Heart right ventricle (tissue), 16 donors: ENCODE results near the gene PAFAH2. TPM values are rescaled to one million over a fixed set of nuclear protein-coding genes. Genes with fewer than 3 reads are reported as not detected.

Experiments
- ATAC-seq, 8 donors: fragments of 200-7000 bp; cut with Tn5 transposase; one replicate each; pipeline ENCODE4 v1.9.1; 2020; ENCODE audit warnings: mild to moderate bottlenecking in 8 of 8, moderate library complexity in 8 of 8, moderate number of reproducible peaks in 1 of 8
- DNase-seq, 2 donors: peaks; one replicate each; pipeline ENCODE4 v3.0.0-alpha.2; 2020
- H3K27ac ChIP-seq, 10 donors: fragments of 200-600 bp; sonication (generic) in 2 of 10; one replicate each; pipeline versions ENCODE4 v1.5.0 to v1.8.0; 2020 to 2022; ENCODE audit warnings: mild to moderate bottlenecking in 3 of 10
- H3K27me3 ChIP-seq, 7 donors: fragments of 200-600 bp; one replicate each; pipeline ENCODE4 v1.8.0; 2021 to 2022; ENCODE audit warnings: mild to moderate bottlenecking in 2 of 7
- H3K36me3 ChIP-seq, 9 donors: fragments of 200-600 bp; sonication (generic) in 1 of 9; one replicate each; pipeline versions ENCODE4 v1.5.0 to v1.8.0; 2020 to 2022; ENCODE audit warnings: mild to moderate bottlenecking in 2 of 9
- H3K4me1 ChIP-seq, 9 donors: fragments of 200-600 bp; sonication (generic) in 1 of 9; one replicate each; pipeline versions ENCODE4 v1.5.0 to v1.8.0; 2020 to 2022; ENCODE audit warnings: mild to moderate bottlenecking in 4 of 9
- H3K4me3 ChIP-seq, 10 donors: fragments of 200-600 bp; sonication (generic) in 2 of 10; one replicate each; pipeline versions ENCODE4 v1.5.0 to v1.8.0; 2020 to 2022; ENCODE audit warnings: mild to moderate bottlenecking in 7 of 10, moderate library complexity in 2 of 10
- H3K9me3 ChIP-seq, 11 donors: fragments of 200-600 bp in 10 of 11; sonication (generic) in 2 of 11; one replicate each; pipeline versions ENCODE4 v1.5.0 to v1.8.0; 2013 to 2022; ENCODE audit warnings: mild to moderate bottlenecking in 2 of 11, control low read depth in 1 of 11, moderate library complexity in 1 of 11
- WGBS, 2 donors: extraction: QIAGEN DNeasy Blood & Tissue Kit; methylation state at CpG; one replicate each; pipeline ENCODE4 v1.1.7; 2013; ENCODE audit warnings: inconsistent platforms in 1 of 2; 5-methylcytosine and 5-hydroxymethylcytosine counted together
- intact Hi-C, 10 donors: fragments of 100-400 bp; cut with DNase I; formaldehyde crosslinking; loops; one replicate each; pipeline versions ENCODE4 v1.11.1 to v1.14.2; 2022
- long read RNA-seq, 3 donors: library from polyadenylated mRNA; unstranded; transcript quantifications; one replicate each; pipeline ENCODE4 v2.0.0, GENCODE V29; 2020 to 2021
- polyA plus RNA-seq, 2 donors: library from polyadenylated mRNA; stranded (reverse); fragments of 200-250 nt; gene quantifications; one replicate each; pipeline ENCODE4 v1.2.3, GENCODE V29; 2013
- total RNA-seq, 10 donors: library from RNA; stranded (reverse); fragmentation: NEBNext Ultra II Directional in 3 of 10; extraction: Animal tissue kit (Norgen Biotek cat#: 25700) in 3 of 10; gene quantifications; one replicate each; pipeline versions ENCODE4 v1.2.1 to v1.2.4, GENCODE V29; 2021 to 2023
- TF ChIP-seq, protein P1 (sequence below), 9 donors: fragments of 200-600 bp; sonication (generic) in 2 of 9; IDR thresholded peaks; one replicate each; pipeline versions ENCODE4 v1.5.0 to v1.8.0; 2021 to 2022; ENCODE audit warnings: antibody characterized with exemption in 9 of 9, mild to moderate bottlenecking in 5 of 9, moderate library complexity in 1 of 9
- donor health status: Arrhythmogenic right ventricular cardiomyopathy.
- donor health status: ischemic (EF 13 %, LVEDD 7.1; RV severe dilation, severe dysfunction).
- donor health status: healthy with polysubstance abuse.
- donor health status: DM: no; HTN: yes; CAD: no.
- donor health status: DM: no; HTN: no; CAD: no.
- donor health status: ischemic (EF 25% LVEDD 6.9; RV normal size, moderate dysfunction).
- donor health status: ischemic (EF 25% LVEDD 5.7; RV mildly dilated, moderate dysfunction).
- donor health status: healthy.
- donor health status: DM: yes; HTN: yes; CAD: no.
- donor health status: Ischemic cardiomyopathy.
- donor health status: ischemic (EF 35%, LVEDD 5.7; RV mildly dilated, moderate dysfunction).
- donor health status: nonischemic (EF 11% LVEDD 7.7; RV severe dilation, severe dysfunction).
- donor health status: DM: yes; HTN: yes; CAD: no.
- donor health status: PGD.
- donor health status: ischemic (EF 29% LVEDD 5.4; RV normal size, mild dysfunction).
- donor health status: nonischemic (EF 23%, LVEDD 6.1; RV moderate dilation, normal function).

Gene PAFAH2
- total RNA-seq (10 to 100 TPM in 6 of 10 donors, 1 to 10 TPM in 4; 7.5 to 19.3 (median 12.4) TPM), polyA plus RNA-seq (1 to 10 TPM; 3.4 to 7.1 TPM)
- long read RNA-seq, donor 1, partial matches to known transcripts, result 1 of 7 reads
- long read RNA-seq, donor 1, other reads (novel, unspliced or antisense), result 2 of 7 reads
- long read RNA-seq, donor 2, transcript PAFAH2-201 (11 exons, 3,581 nt), result major isoform, 9 of 21 reads
- long read RNA-seq, donor 2, partial matches to known transcripts, result 4 of 21 reads
- long read RNA-seq, donor 2, other reads (novel, unspliced or antisense), result 8 of 21 reads
- long read RNA-seq, donor 3, transcript PAFAH2-201 (11 exons, 3,581 nt), result major isoform, 8 of 14 reads
- long read RNA-seq, donor 3, partial matches to known transcripts, result 2 of 14 reads
- long read RNA-seq, donor 3, other reads (novel, unspliced or antisense), result 4 of 14 reads

GRCh38 chr1:25997828-25998761, at the start of gene PAFAH2:
PAFAH2 (minus strand) TSS chr1:25998063; CDS start chr1:25990816, 7,247 bp downstream.
- Histone ChIP-seq H3K4me1 (peaks cover 4 to 31% (median 19%) of the 10 kb centered on the region in 9 donors), H3K27ac (peak within 1 kb of the TSS; percentile 19 to 89 (median 86)), H3K9me3 (no peaks in the 10 kb centered on the region), H3K36me3 (no peaks in the 10 kb centered on the region), H3K27me3 (no peaks in the 10 kb centered on the region), H3K4me3 (peak within 1 kb of the TSS; percentile 34 to 88 (median 65))
- WGBS, 2 donors, result 1% methylated on average over 47 of the region's 47 CpGs
- TF ChIP-seq, protein P1, sequence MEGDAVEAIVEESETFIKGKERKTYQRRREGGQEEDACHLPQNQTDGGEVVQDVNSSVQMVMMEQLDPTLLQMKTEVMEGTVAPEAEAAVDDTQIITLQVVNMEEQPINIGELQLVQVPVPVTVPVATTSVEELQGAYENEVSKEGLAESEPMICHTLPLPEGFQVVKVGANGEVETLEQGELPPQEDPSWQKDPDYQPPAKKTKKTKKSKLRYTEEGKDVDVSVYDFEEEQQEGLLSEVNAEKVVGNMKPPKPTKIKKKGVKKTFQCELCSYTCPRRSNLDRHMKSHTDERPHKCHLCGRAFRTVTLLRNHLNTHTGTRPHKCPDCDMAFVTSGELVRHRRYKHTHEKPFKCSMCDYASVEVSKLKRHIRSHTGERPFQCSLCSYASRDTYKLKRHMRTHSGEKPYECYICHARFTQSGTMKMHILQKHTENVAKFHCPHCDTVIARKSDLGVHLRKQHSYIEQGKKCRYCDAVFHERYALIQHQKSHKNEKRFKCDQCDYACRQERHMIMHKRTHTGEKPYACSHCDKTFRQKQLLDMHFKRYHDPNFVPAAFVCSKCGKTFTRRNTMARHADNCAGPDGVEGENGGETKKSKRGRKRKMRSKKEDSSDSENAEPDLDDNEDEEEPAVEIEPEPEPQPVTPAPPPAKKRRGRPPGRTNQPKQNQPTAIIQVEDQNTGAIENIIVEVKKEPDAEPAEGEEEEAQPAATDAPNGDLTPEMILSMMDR (IDR thresholded peaks at IDR 0.05), result peak; percentile 93 to 99 (median 98)
- DNase-seq (peak; percentile 96 to 99), ATAC-seq (peak; percentile 99 to 100 (median 100))
- intact Hi-C loops, result loop anchor here (1.0 to 5.0 kb wide), 6 partner anchors 93 to 177 kb away; no protein-coding TSS in a partner anchor

GRCh38 chr1:26047278-26047874, 49.5 kb upstream of the PAFAH2 start:
- intact Hi-C loops, result no loop called here
- ATAC-seq (no peak), DNase-seq (no peak)
- Histone ChIP-seq H3K4me1 (peaks cover 0 to 54% (median 16%) of the 10 kb centered on the region in 9 donors), H3K9me3 (no peaks in the 10 kb centered on the region), H3K27me3 (peaks cover 0 to 74% (median 56%) of the 10 kb centered on the region in 7 donors), H3K4me3 (no peak overlapping the region), H3K36me3 (peaks cover 0 to 14% (median 2%) of the 10 kb centered on the region in 9 donors), H3K27ac (no peak overlapping the region)
- TF ChIP-seq, protein P1 (IDR thresholded peaks at IDR 0.05), result no peak
- 74 to 84% methylated on average over 7 of the region's 7 CpGs for WGBS, 2 donors

- Histone ChIP-seq H3K36me3 (peaks cover 0 to 6% (median 0%) of the 10 kb centered on the region in 9 donors), H3K9me3 (no peaks in the 10 kb centered on the region), H3K27ac (peak overlapping the region in 3 of 10 donors; percentile 6 to 58 (median 35)), H3K4me1 (peaks cover 0 to 55% (median 16%) of the 10 kb centered on the region in 9 donors), H3K27me3 (peaks cover 0 to 71% (median 60%) of the 10 kb centered on the region in 7 donors), H3K4me3 (peak overlapping the region; percentile 21 to 48 (median 34))
- peak in 1 of 8 donors; percentile 23 for ATAC-seq
- no peak for DNase-seq
- intact Hi-C loops, result no loop called here
- TF ChIP-seq, protein P1 (IDR thresholded peaks at IDR 0.05), result no peak
- WGBS, 2 donors, result 9 to 10% methylated on average over 51 to 57 of the region's 57 CpGs
Measured at GRCh38 chr1:26046246-26047095, 48.6 kb upstream of the PAFAH2 start.
